Kasumi-1 (cell line): ENCODE data around the gene STOML1.
A peak's percentile ranks its signal among the peaks of the same experiment; 100 is the strongest.

ENCODE experiments used
- DNase-seq, 2 experiments: peaks; one replicate each; lab custom pipeline; 2025; lab: John Stamatoyannopoulos, UW

The STOML1 gene

GRCh38 chr15:74019734-74020133 is 27.6 kb upstream of the STOML1 start:
- DNase-seq: no peak

- no peak for DNase-seq
These were observed 21.3 kb upstream of the STOML1 start for GRCh38 chr15:74013374-74013894.

GRCh38 chr15:74011610-74012009 is 19.5 kb upstream of the STOML1 start:
- peak; percentile 37 to 52 for DNase-seq

- DNase-seq: peak; percentile 7 to 37
These were observed 18.9 kb upstream of the STOML1 start for GRCh38 chr15:74010929-74011540.

- no peak for DNase-seq
These were observed 16.8 kb upstream of the STOML1 start for GRCh38 chr15:74008901-74009300.

- no peak for DNase-seq
These were observed 15.8 kb upstream of the STOML1 start for GRCh38 chr15:74007820-74008371.

- no peak for DNase-seq
These were observed 14.9 kb upstream of the STOML1 start for GRCh38 chr15:74006774-74007639.

GRCh38 chr15:73997986-73998385 is 5.9 kb upstream of the STOML1 start:
- DNase-seq: no peak

- peak; percentile 83 to 86 for DNase-seq
These were observed 4.8 kb upstream of the STOML1 start for GRCh38 chr15:73996939-73997338.

- DNase-seq: no peak
These were observed 4.2 kb upstream of the STOML1 start for GRCh38 chr15:73996267-73996666.

GRCh38 chr15:73994912-73995622 is 3.0 kb upstream of the STOML1 start:
- DNase-seq: peak; percentile 38 to 50

- peak; percentile 98 for DNase-seq
These were observed 2.4 kb upstream of the STOML1 start, which contains the start of gene PML for GRCh38 chr15:73994413-73994883. Gene PML (plus strand): TSS chr15:73994716. CDS start chr15:73994813, 97 bp downstream.

- no peak for DNase-seq
These were observed 1.3 kb upstream of the STOML1 start for GRCh38 chr15:73993211-73993994.

GRCh38 chr15:73992594-73992898 is 451 bp upstream of the STOML1 start:
- DNase-seq: no peak

GRCh38 chr15:73991260-73991659 is 835 bp downstream of the STOML1 start:
- no peak for DNase-seq

GRCh38 chr15:73990250-73991005 is 1.7 kb downstream of the STOML1 start:
- DNase-seq: no peak

- DNase-seq: peak; percentile 30 to 32
These were observed 2.9 kb downstream of the STOML1 start for GRCh38 chr15:73989001-73989798.

GRCh38 chr15:73988445-73988969 is 3.6 kb downstream of the STOML1 start:
- no peak for DNase-seq

- no peak for DNase-seq
These were observed 4.2 kb downstream of the STOML1 start for GRCh38 chr15:73987681-73988444.
